Epithelial cell of esophagus (primary cell): ENCODE results near the gene LRRC74A.

ENCODE experiments used
- DNase-seq: peaks from one replicate; pipeline ENCODE4 v3.0.0; 2010; ENCODE audit warnings: low read depth
- H3K4me3 ChIP-seq: 2 replicates; pipeline ENCODE4 v1.5.1; 2011; ENCODE audit warnings: mild to moderate bottlenecking, low read length, control low read depth
- TF ChIP-seq, protein P1 (sequence below): IDR thresholded peaks from 2 replicates; pipeline ENCODE4 v1.5.1; 2011; ENCODE audit warnings: low read depth, mild to moderate bottlenecking, low read length, control low read depth, inconsistent platforms; ENCODE audit not compliant: insufficient read depth; ENCODE audit errors: missing control alignments

Gene LRRC74A

DNA sequence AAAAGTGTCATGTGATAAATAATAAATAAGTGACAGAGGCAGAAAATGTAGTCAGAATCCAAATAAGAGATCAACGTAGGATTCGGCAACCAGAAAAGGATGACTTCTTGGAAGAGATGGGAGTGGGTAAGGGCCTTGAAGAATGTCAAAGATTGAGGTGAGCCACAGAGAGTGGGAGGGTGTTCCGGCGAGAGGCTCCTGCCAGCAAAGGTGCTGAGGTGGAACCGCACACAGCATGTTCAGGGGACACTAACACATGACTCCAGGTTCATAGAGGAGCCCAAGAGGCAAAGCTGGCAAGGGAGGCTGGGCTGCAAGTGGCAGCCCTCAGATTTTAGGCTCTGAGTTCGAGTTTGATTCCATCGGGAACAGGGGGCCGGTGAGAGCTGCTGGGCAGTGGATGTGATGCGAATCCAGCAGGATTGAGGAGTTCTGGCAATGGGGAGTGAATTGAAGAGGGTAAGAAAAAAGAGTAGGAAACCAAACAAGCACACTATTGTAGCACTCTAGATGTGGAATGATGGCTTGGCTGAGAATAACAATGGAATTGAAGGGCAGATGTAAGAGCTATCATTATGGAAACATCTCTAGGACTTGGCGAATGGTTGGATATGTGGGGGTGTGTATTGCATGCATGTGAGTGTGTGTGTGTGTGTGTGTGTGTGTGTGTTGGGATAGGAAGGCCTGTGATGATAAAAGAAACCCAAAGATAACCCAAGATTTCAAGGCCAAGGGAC, 36.5 kb downstream of the LRRC74A start:
- DNase-seq: no peak
- H3K4me3 ChIP-seq: no peak overlapping the region
- TF ChIP-seq, protein P1, sequence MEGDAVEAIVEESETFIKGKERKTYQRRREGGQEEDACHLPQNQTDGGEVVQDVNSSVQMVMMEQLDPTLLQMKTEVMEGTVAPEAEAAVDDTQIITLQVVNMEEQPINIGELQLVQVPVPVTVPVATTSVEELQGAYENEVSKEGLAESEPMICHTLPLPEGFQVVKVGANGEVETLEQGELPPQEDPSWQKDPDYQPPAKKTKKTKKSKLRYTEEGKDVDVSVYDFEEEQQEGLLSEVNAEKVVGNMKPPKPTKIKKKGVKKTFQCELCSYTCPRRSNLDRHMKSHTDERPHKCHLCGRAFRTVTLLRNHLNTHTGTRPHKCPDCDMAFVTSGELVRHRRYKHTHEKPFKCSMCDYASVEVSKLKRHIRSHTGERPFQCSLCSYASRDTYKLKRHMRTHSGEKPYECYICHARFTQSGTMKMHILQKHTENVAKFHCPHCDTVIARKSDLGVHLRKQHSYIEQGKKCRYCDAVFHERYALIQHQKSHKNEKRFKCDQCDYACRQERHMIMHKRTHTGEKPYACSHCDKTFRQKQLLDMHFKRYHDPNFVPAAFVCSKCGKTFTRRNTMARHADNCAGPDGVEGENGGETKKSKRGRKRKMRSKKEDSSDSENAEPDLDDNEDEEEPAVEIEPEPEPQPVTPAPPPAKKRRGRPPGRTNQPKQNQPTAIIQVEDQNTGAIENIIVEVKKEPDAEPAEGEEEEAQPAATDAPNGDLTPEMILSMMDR: no peak

DNA sequence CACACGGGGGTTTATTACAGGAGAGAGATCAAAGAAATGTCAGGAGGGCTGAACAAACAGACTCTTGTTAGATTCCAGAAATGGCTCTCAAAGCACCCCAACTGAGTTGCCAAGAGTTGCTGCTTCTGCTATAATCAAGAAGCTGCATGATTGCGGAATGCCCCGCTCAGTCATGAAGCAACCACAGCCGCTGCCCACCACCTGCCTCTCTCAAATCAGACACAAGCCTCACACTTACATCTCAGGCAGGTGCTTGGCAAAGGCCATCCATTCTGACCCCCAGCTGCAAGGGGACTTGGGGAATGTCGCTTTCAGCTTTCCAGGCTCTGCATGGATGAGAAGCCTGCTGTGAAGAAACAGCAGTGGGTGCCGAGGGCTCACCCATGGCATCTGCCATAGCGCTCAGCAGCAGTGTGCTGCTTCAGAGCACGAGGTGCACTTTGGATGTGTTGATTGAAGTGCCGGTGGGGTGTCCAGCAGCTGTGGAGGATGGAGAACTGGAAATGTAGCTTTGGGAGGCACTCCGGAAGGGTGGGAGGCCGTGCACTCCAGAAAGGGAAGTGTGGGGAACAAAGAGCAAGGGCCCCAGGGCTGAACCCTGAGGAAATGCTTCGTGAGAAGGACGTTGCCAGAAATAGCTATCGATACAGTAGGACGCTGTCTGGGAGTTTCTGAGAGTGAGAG, 37.7 kb downstream of the LRRC74A start:
- no peak overlapping the region for H3K4me3 ChIP-seq
- TF ChIP-seq, protein P1: no peak
- DNase-seq: no peak

DNA sequence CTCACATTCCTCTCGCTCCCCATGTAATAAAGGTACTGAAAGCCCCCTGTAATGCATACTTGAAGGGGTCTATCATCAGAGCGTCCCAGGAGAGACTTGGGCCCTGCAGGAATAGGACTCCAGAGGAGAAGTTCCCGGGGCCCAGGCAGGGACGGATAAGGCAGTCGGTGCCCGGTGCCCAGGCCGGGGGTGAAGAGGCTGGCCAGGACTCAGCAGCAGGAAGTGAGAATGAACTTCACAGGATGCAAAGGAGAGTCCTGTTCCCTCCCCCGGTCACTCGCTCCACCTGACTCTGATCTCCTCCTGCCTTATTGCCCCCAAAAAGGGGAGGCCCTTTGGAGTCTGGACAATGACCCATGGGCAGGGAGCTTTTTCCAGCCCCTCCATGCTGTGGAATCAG, 40.2 kb downstream of the LRRC74A start:
- DNase-seq: no peak

DNA sequence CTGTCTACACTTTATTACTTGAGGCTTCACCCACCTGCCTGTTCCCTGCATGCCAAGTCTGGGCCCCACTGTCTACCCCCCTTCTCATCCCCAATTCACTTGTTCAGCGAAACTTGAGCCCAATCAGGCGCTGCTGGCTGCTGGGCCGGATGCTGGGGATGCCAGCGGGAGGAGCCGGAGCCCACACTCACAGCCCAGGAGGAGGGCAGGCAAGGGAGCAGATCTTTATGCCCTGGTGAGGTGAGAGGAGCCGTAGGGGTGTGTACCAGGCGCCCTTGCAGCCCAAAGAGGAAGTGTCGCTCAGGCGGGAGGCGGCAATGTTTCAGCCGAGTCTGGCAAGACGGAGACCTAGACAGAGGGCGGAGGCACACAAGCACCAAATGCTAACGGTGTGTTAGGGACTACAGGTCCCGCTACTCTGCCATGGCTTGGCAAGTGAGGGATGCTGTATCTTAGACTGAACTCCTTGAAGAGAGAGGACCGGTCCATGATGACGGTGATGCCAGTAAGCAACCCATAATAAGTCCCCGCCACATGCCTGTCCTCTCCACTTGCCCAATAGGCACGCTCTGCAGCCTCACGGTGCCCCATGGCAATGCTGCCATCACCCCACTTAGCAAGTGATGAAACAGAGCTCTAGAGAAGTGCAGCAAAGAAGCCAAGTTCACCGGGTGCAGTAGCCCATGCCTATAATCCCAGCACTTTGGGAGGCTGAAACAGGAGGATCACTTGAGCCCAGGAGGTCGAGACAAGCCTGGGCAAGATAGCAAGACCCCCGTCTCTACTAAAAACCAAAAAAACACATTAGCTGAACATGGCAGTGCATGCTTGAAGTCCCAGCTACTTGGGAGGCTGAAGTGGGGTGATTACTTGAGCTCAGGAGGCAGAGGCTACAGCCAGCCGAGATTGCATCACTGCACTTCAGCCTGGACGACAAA, 41.6 kb downstream of the LRRC74A start:
- DNase-seq: no peak
- H3K4me3 ChIP-seq: no peak overlapping the region
- TF ChIP-seq, protein P1: no peak

More for the DNA sequence above, 40.2 kb downstream of the LRRC74A start:
- H3K4me3 ChIP-seq: no peak overlapping the region
- TF ChIP-seq, protein P1: no peak

DNA sequence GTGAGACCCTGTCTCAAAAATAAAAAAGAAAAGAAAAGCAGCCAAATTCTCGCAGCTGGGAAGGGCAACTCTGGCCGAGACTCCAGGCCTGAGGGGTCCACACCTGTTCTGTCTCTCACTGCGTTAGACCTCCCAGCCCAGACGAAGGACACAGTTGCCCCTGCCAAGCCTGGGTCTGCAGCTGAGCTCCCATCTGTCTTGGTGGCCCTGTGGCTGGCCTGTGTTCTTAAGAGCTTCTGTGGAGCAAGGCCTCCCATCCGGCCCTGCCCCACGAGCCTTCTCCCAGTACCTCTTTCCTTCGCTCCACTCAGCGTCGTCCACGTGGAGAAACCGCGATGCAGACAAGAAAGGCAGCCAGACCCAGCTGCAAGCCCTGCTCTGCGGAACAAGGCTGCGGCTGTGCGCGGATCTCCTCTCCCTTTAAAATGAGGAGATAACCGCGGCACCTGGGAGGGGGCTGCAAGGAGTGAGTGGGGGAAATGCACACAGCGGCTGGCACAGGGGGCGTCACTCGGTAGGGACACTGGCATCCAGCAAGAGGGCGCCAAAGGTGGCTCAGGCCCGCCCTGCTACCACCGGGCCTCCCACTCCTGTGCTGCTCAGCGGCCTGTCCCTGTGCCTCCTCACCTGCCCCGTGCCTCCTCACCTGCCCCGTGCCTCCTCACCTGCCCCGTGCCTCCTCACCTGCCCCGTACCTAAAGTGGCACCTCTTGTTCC, 42.4 kb downstream of the LRRC74A start:
- DNase-seq: no peak
- no peak overlapping the region for H3K4me3 ChIP-seq
- TF ChIP-seq, protein P1: no peak

DNA sequence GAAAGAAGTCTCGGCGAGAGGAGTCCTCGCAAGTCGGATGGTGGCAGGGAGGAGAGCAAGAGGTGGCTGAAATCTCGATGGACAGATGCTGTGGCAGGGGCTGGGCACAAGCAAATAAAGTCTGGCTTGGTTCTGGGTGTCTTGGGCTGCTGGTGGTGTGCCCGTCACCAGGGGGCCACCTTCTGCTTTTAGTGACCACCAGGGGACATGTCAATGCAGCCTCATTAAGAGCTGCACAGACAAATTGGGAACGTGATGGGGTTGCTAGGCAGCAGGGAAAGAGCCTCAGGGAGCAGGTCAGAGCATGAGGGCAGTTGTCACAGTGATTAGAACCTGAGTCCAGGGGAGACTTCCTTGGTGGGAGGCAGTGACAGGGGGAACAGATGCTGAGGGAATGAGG, 44.0 kb downstream of the LRRC74A start:
- no peak overlapping the region for H3K4me3 ChIP-seq
- no peak for DNase-seq
- TF ChIP-seq, protein P1: no peak
